GM12801 (cell line): Measurements from ENCODE around the gene SSC4D.

Experiments used
- TF ChIP-seq, protein P1 (sequence below): IDR thresholded peaks from one replicate; pipeline ENCODE4 v1.5.1; 2011; ENCODE audit warnings: control low read depth; ENCODE audit not compliant: insufficient read length; ENCODE audit errors: extremely low read depth

SSC4D gene

DNA sequence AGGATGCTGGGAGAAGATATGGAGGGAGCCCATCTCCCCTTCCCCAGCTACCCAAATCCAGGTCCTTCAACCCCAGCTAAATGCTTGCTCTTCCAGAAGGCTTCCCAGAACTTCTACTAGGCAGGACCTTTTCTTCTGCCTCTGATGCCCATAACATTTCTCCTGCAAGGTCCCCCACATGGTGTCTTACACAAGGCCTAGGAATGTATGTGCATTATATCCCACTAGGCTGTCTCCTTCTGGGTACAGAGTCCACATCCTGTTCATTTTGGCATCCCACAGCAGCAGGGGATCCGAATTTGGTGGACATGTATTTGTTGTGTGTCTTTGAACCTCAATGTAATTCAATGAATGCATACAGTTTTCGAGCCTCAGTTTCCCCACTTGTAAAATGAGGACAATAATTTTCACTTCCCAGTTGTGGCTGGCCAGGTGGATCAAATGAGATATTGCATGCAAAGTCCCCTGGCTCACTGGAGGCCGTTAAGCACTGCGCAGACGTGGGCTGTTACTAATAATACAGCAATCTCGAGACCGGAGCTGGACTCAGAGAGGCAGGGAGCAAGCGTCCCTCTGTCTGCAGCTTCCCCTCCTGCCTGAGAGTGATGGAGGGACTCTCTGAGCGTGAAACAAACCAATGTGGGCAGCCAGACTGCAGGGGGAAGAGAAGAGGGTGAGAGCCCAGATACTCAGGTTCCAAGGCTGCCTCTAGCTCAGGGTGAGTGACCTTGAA, 32.1 kb downstream of the SSC4D start:
- TF ChIP-seq, protein P1, sequence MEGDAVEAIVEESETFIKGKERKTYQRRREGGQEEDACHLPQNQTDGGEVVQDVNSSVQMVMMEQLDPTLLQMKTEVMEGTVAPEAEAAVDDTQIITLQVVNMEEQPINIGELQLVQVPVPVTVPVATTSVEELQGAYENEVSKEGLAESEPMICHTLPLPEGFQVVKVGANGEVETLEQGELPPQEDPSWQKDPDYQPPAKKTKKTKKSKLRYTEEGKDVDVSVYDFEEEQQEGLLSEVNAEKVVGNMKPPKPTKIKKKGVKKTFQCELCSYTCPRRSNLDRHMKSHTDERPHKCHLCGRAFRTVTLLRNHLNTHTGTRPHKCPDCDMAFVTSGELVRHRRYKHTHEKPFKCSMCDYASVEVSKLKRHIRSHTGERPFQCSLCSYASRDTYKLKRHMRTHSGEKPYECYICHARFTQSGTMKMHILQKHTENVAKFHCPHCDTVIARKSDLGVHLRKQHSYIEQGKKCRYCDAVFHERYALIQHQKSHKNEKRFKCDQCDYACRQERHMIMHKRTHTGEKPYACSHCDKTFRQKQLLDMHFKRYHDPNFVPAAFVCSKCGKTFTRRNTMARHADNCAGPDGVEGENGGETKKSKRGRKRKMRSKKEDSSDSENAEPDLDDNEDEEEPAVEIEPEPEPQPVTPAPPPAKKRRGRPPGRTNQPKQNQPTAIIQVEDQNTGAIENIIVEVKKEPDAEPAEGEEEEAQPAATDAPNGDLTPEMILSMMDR, result no peak

- TF ChIP-seq, protein P1, result no peak
Measured at GRCh38 chr7:76375251-76375650, 34.2 kb downstream of the SSC4D start.

DNA sequence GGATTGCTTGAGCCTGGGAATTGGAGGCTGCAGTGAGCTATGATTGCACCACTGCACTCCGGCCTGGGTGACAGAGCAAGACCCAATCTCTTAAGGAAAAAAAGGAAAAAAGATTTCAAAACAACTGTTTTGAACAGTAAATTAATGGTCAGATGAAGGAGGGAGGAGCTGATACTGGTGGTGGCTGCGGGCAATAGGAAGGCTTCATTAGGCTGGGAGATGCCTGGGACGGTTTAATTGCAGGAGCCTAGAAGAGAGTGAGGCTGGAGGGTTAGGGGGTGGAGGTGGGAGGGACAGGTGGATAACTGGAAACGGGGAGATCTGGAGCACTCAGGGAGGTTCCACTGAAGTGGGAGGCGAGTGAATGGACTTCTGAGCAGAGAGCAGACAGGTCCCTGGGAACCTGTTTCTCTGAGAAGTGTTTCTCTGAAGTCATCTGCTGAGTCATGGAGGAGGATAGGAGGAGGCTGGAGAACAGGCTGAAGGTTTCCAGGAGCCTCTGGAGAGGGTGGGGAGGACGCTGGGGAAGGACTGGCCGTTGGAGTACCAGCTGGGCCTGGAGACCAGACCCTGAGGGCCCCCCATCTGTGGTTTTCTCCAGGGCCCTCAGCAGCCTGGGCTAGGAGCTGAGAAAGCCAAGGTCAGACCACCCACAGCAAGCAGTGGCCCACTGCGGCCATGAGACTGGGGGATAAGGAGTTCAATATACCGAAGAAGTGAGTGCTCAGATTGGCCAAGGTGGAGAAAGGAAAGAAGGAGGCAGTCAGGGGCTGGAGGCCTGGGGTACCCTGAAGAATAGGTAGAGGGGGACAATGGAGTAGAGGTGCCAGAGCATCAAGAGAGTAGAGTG, 36.3 kb downstream of the SSC4D start:
- TF ChIP-seq, protein P1, result no peak

DNA sequence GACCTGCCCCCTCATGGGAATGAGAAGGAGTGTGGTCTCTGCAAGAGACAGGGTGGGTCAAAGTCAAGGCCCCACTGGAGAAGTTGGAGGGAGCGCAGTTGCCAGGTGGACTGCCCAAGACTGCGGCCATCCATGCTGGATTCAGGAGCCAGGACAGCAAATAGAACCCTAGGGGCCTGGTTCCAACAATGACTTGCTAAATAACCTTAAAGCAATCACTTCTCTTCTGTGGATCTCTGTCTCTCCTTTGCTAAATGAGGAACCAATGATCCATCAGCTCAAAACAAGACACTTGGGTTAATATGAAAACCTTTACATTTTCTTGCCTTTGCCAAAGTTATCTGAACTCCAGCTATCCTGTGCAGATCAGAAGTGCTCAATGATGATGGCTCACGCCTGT, 38.1 kb downstream of the SSC4D start:
- TF ChIP-seq, protein P1, result no peak

DNA sequence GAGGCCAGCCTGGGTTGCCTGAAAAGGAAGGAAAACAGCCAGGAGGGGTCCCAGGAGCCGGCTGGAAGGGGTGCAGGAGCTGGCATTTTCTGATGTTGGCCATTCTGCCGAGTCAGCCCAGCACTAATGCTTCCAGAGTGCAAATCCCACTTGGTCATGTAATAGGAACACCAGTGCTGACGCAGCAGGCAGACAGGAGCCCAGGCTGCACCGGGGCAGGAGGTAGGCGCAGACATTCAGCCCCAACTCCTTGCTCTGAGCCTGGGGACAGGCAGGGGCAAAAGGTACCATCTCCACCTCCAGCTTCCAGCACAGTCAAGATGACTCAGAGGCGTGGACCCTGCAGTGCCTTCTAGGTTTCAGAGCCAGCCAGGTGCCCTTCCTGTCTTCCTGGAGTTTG, 40.5 kb downstream of the SSC4D start:
- TF ChIP-seq, protein P1, result no peak

DNA sequence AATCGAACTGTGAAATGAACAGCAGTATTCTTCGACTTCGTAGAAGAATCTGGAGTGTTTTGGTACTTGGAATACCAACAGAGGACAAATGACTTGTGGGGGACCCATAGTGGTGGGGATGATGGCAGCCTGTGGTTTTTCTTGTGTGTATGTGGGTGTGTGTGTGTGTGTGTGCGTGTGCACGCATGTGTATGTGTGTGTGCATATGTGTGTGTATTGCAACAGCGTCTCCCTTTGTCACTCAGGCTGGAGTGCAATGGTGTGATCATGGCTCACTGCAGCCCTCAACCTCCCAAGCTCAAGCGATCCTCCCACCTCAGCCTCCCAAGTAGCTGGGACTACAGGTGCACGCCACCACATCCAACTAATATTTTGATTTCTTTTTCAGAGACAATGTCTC, 41.3 kb downstream of the SSC4D start:
- TF ChIP-seq, protein P1, result no peak

GRCh38 chr7:76364198-76364584, 45.3 kb downstream of the SSC4D start:
- TF ChIP-seq, protein P1, result no peak
